HG02623 (cell line): ENCODE results near the gene ITGA7.

ENCODE experiments used
- ATAC-seq: cut with Tn5 transposase; IDR thresholded peaks from one replicate; pipeline ENCODE4 v1.9.1; 2021; ENCODE audit warnings: moderate library complexity; ENCODE audit not compliant: unreplicated experiment

The ITGA7 gene

GRCh38 chr12:55704824-55705718 lies 2.6 kb downstream of the ITGA7 start:
- no peak for ATAC-seq

GRCh38 chr12:55703901-55704761 lies 3.6 kb downstream of the ITGA7 start:
- no peak for ATAC-seq

- ATAC-seq = no peak
These were observed 4.4 kb downstream of the ITGA7 start for GRCh38 chr12:55703288-55703687.

GRCh38 chr12:55702861-55703260 lies 4.8 kb downstream of the ITGA7 start:
- ATAC-seq = no peak

- no peak for ATAC-seq
These were observed 7.3 kb downstream of the ITGA7 start for GRCh38 chr12:55700255-55701018.

GRCh38 chr12:55699471-55700055 lies 8.1 kb downstream of the ITGA7 start:
- ATAC-seq = no peak

- no peak for ATAC-seq
These were observed 8.7 kb downstream of the ITGA7 start for GRCh38 chr12:55698965-55699364.

GRCh38 chr12:55698241-55698955 lies 9.3 kb downstream of the ITGA7 start:
- no peak for ATAC-seq

- no peak for ATAC-seq
These were observed 10.0 kb downstream of the ITGA7 start for GRCh38 chr12:55697686-55698085.

GRCh38 chr12:55696796-55697462 lies 10.8 kb downstream of the ITGA7 start:
- ATAC-seq = no peak

GRCh38 chr12:55696141-55696540 lies 11.6 kb downstream of the ITGA7 start:
- no peak for ATAC-seq

- no peak for ATAC-seq
These were observed 12.4 kb downstream of the ITGA7 start for GRCh38 chr12:55695349-55695748.

- no peak for ATAC-seq
These were observed 13.1 kb downstream of the ITGA7 start for GRCh38 chr12:55694651-55695050.

- ATAC-seq = no peak
These were observed 13.6 kb downstream of the ITGA7 start for GRCh38 chr12:55694188-55694515.

GRCh38 chr12:55693323-55694187 lies 14.1 kb downstream of the ITGA7 start:
- ATAC-seq = no peak

- no peak for ATAC-seq
These were observed 14.9 kb downstream of the ITGA7 start for GRCh38 chr12:55692631-55693322.

- no peak for ATAC-seq
These were observed 18.7 kb downstream of the ITGA7 start for GRCh38 chr12:55688716-55689655.
